Amygdala (tissue), 56 donors: Measurements from ENCODE around the gene ARHGAP5.
"Not testable (repeated sequence)": the region's sequence is repeated elsewhere in the genome, so short reads cannot be mapped to it uniquely, and the experiment has no call there.

Experiments
- DNase-seq, 56 donors: peaks; one replicate each; lab custom pipeline; 2025; lab: John Stamatoyannopoulos, UW

The ARHGAP5 gene

DNA sequence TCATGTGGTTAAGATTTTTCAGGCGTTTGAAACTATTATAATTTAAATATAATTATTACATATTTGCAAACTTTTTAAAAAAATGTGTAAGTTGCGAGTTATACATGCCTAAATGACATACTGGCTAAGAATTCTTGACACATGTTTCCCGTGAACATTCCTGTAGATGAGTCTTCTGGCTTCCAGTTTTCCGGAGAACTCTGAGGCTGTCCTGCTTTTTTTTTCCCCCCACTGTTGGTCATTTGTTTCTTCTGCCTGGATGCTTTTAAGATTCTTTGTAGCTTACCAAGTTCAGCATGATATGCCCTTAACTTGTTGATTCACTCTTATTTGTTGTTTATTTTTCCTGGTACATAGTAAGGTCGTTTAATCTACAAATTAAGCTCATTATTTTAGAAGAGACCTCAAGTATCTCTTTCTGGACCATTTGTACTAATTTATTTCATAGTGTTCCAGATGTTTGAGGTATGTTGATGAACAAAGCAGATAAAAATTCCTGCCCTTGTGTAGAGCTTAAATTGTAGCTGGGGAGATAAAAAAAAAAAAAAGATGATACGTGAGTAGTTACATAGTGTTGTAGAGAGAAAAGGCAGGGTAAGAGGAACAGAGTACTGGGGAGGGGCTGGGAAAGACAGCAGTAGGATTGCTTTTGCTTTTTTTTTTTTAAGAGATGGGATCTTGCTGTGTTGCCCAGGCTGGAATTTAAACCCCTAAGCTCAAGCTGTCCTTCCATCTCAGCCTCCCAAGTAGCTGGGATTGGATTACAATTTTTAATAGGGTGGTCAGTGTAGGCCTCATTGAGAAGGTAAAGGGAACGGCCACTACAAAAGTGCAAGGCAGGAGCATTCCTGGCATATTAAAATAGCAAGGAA lies 32.8 kb downstream of the ARHGAP5 start:
- DNase-seq = no peak

DNA sequence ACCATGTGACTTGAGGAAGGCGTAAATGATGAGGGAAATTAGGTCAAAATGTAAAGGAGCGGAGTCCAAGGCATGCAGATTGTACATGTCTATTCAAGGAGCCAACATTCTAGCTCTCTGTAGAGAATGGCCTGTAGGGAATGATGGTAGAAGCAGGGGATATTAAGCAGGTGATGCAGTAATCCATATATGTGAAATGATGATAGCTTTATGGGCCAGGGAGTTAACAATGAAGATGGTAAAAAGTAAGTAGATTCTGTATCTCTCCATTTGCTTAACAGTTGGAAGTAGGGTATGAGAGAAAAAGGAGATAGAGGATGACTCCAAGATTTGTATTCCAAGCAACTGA lies 33.4 kb downstream of the ARHGAP5 start:
- no peak for DNase-seq

DNA sequence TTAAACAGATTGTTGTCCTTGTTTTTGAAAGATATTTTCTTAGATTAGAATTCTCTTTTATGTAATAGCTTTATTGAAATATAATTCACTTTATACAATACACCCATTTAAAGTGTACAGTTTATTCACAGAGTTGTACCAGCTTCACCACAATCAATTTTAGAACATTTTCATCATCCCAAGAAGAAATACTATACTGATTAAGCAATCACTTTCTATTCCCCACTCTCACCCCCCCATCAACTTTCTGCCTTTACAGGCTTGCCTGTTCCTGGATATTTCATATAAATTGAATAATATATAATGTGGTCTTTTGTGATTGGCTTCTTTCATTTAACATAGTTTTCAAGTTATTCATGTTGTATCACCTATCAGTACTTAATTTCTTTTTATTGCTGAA lies 44.4 kb downstream of the ARHGAP5 start:
- no peak for DNase-seq

DNA sequence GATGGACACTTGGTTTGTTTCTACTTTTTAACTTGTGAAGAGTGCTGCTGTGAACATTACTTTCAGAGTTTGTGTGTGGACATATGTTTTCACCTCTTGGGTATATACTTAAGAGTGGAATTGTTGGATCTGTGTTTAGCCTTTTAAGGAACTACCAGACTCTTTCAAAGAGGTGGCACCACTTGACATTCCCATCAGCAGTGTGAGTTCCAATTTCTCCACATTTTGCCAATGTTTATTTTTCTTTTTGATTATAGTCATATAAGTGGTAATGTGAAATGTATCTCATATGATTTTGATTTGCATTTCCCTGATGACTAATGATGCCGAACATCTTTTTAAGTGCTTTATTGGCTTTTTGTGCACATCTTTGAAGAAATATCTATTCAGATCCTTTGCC lies 44.8 kb downstream of the ARHGAP5 start:
- DNase-seq = no peak

DNA sequence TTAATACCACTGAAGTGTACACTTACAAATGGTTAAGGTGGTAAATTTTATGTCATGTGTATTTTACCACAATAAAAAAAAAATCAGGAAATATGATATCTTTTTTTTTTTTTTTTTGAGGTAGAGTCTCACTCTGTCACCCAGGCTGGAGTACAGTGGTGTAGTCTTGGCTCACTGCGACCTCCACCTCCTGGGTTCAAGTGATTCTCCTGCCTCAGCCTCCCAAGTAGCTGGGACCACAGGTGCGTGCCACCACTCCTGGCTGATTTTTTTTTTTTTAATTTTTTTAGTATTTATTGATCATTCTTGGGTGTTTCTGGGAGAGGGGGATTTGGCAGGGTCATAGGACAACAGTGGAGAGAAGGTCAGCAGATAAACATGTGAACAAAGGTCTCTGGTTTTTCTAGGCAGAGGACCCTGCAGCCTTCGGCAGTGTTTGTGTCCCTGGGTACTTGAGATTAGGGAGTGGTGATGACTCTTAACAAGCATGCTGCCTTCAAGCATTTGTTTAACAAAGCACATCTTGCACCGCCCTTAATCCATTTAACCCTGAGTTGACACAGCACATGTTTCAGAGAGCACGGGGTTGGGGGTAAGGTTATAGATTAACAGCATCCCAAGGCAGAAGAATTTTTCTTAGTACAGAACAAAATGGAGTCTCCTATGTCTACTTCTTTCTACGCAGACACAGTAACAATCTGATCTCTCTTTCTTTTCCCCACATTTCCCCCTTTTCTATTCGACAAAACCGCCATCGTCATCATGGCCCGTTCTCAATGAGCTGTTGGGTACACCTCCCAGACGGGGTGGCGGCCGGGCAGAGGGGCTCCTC lies 50.0 kb downstream of the ARHGAP5 start:
- DNase-seq = not testable (repeated sequence)

DNA sequence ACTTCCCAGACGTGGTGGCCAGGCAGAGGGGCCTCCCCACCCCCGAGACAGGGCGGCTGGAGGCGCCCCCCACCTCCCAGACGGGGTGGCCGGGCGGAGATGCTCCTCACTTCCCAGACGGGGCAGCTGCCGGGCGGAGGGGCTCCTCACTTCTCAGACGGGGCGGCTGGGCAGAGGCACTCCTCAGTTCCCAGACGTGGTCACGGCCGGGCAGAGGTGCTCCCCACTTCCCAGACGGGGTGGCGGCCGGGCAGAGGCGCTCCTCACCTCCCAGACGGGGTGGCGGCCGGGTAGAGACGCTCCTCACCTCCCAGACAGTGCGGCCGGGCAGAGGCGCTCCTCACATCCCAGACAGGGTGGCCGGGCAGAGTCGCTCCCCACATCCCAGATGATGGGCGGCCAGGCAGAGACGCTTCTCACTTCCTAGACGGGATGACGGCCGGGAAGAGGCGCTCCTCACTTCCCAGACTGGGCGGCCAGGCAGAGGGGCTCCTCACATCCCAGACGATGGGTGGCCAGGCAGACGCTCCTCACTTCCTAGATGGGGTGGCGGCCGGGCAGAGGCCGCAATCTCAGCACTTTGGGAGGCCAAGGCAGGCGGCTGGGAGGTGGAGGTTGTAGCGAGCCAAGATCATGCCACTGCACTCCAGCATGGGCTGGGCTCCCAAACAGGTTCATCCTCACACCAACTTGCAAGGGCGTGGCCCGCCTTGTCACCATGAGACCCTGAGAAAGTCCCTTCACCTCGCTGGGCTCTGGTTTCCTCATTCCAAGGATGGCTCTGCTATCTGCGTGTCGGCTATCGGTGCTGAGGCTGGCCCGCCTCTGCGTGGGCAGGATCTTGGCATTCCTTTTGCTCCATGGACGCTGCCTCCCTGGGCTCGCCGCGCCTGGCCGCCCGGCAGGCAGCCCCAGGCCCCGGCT lies 50.9 kb downstream of the ARHGAP5 start:
- not testable (repeated sequence) for DNase-seq

DNA sequence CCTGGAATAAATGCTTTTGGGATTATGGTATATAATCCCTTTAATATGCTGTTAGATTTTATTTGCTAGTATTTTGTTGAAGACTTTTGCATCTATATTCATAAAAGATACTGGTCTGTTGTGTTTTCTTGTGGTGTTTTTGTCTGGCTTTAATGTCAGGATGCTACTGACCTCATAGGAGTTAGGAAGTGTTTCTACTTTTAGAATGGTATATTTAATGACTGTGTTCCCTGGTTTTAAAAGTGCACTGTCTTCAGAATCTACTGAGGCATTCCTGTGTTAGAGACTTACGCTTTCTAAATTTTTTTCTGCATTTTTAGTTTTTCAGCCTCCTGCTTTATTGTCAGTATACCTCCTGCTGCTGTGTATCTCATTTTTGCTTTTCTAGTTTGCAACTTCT lies 51.6 kb downstream of the ARHGAP5 start:
- no peak for DNase-seq

DNA sequence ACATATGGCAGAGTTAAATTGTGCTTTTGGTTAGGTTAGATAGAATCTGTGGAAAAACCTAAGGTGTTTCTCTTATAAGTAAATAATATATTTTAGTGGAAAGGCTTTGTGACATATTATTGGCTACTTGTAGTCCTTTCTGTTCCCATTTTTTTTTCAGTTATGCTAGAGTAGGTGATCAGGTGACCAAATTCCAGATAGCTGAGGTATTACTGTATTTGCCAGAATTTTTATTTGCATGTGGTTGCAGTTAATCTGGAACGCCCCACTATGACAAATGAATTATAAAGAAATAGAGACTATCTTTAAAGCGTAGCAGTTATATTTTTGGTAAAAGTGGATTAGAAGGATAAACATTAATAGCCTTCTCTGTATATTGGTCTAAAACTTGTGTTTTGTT lies 52.0 kb downstream of the ARHGAP5 start:
- DNase-seq = no peak

DNA sequence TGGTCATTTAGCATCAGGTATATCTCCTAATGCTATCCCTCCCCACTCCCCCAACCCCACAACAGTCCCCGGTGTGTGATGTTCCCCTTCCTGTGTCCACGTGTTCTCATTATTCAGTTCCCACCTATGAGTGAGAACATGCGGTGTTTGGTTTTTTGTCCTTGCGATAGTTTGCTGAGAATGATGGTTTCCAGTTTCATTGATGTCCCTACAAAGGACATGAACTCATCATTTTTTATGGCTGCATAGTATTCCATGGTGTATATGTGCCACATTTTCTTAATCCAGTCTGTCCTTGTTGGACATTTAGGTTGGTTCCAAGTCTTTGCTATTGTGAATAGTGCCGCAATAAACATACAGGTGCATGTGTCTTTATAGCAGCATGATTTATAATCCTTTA lies 54.6 kb downstream of the ARHGAP5 start:
- not testable (repeated sequence) for DNase-seq

DNA sequence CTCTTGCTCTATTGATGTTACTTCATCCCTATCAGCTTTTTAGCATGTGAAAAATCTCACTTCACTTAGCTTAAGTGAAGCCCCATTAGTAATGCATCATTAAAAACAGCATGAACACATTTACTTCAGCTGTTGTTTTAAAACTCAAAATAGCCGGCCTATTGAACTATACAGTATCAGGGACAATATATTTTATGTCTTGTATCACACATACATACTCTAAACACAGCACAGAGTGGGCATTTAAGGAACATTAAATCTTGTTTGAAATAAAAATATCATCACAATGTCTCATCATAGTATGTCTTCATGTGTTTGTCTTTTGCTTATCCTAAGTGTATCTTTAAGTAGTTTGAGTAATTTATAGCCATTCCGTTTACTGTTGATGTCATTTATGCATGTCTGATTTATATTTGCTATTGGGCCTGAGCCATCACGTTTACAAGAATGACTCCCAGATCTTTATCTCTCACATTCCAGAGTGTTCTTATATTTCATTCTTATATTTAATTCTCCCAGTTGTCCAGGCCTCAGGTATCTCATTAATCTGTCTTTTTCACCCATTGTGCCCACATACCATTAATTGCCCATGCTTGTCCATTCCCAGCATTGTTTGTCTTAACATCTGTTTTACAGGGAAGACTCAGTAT lies 57.5 kb downstream of the ARHGAP5 start:
- DNase-seq = no peak

DNA sequence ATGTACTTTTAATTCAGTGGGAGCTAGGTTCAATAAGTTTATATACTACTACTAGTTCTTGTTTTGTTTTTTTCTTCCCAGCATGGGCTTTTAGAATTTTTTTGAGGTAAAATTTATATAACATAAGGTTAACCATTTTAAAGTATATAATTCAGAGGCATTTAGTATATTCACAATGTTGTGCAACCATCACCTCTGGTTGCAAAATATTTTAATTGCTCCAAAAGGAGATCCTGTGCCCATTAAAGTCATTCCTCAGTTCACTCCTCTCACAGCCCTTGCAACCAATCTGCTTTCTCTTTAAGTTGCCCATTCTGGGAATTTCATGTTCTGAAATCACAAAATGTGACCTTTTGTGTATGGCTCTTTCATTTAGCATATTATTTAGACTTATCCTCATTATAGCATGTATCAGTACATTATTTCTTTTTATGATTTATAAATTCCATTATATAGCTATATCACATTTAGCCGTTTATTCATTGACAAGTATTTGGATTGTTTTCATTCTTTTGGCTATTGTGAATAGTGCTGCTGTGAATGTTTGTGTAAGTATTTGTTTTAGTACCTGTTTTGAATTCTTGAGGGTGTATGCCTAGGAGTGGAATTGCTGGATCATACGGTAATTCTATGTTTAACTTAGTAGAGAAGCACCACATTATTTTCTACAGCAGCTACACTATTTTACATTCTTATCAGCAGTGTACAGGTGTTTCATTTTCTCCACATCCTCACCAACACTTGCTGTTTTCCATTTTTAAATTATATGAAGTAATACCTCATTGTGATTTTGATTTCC lies 59.1 kb downstream of the ARHGAP5 start:
- DNase-seq = no peak

DNA sequence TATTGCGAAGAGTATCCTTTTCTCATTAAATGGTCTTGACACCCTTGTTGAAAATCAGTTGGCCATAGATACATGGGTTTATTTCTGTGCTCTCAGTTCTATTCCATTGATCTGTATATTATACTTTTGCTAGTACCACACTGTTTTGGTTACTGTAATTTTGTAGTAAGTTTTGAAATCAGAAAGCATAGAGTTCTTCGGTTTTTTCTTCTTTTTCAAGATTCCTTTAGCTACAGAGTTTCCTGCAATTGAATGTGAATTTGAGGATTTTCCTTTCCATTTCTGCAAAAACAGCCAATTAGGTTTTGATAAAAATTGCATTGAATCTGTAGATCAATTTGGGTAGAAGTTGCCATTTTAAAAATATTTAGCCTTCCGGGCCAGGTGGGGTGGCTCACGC lies 60.2 kb downstream of the ARHGAP5 start:
- no peak for DNase-seq

DNA sequence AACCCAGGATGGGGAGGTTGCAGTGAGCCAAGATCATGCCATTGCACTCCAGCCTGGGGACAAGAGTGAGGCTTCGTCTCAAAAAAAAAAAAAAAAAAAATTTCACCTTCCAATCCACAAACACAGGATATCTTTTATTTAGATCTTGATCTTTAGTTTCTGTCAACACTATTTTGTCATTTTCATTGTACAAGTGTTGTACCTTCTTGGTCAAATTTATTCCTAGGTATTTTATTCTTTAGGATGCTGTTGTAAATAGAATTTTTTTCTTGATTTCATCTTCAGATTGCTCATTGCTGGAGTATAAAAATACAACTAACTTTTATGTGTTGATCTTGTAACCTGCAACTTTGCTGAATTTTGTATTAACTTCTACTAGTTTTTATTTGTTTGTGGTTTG lies 60.8 kb downstream of the ARHGAP5 start:
- DNase-seq = no peak

DNA sequence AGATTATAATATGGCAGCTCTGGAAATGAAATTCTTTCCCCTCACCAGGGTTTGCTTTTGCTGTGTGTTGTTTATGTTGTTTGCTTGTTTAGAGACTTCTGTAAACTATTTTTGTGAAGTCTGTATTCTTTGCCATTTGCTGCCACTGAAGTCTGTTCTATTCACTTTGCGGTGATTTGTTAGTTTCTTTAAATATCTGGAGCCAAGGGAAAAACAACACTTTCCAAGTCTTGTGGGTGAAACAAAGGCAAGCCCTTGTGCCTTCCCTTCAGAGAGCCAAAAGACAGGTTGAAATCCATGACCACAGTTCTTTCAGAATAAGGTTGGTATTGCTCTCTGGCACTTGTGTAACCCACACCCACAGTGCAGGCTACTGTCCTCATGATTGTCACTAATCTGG lies 65.2 kb downstream of the ARHGAP5 start:
- DNase-seq = peak in 1 of 56 donors; percentile 1

DNA sequence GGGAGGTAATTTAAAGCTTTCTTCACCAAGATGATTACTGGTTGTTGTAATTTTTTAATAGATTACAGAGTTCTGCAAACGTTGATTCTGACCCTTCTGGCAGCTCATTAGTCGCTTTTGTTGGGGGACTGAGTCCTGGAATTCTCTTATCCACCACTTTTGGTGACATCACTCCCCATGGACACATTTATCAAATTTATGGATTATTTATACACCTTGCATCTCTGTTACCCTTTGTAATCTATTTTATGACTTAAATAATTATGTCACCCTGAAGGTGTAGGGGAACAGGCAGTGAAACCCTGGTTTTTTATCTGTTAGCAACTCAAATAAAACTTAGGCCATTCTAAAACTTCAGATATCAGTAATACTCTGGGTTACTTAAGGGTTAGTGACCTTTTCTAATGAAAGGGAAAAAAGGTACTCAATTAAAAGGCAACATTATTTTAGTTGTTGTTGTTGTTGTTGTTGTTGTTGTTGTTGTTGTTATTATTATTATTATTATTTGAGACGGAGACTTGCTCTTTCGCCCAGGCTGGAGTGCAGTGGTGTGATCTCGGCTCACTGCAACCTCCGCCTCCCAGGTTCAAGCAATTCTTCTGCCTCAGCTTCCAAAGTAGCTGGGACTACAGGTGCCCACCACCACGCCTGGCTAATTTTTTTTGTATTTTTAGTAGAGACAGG lies 65.8 kb downstream of the ARHGAP5 start:
- no peak for DNase-seq

DNA sequence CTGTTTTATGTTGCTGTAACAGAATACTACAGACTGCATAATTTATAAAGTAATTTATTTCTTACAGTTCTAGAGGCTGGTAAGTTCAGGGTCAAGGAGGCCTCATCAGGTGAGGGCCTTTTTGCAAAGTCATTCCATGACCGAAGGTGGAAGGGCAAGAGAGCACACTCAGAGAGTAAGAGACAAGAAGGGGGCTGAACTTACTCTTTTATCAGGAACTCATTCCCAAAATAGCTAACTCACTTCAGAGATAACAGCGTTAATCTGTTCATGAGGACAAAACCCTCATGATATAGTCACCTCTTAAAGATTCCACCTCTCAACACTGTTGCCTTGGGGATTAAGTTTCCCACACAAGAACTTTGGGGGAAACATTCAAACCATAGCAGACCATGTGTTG lies 73.3 kb downstream of the ARHGAP5 start:
- DNase-seq = no peak

DNA sequence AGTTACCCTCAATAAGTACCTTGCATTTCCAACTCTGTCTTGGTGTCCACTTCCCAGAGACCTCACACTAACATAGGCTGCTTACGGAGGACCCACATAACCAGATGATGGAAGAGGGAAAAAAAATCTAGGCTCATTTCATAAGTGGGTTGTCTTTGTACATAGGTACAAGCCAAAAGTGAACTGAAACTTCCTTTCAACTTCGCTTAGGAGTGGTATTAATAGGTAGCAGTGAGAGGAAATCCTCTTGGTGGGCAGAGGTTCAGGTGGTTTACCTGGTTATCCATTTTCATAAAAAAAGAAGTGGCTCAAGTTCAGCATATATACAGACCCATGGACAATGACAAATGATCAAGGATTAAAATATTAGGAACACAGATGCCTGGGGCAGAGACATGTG lies 88.9 kb downstream of the ARHGAP5 start:
- no peak for DNase-seq

DNA sequence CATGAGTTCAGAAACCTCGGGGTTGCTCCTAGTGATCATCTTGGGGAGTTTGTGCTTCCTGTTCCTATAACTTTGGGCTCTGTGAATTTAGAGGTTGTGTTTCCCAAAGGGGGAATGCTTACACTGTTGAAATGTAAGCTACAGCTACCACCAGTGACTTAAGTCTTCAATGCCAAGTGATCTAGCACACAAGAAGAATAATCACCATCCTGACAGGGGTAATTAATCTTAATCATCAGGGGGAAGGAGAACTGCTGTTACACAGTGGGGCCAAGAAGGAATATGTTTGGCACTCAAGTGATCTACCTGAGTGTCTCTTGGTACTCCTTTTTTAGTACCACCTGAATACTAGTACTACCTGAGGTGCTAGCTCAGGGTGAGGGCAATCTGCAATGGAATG lies 89.8 kb downstream of the ARHGAP5 start:
- DNase-seq = no peak

DNA sequence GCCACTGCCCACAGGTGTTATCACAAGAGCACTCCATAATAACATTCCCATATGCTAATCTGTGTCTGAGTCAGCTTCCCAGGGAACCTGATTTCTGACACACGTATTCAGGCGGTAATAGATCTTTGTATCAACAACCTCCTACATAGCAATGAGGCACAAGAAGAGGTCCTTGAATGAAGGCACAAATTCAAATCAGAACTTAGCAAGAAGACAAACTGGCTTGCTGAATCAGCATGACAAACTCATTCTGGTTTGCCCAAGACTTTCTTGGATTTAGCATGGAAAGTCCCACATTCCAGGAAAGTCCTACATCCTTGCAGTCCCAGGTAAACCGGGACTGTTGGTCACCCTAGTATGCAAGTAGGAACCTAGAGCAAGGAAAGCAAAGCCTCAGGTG lies 90.8 kb downstream of the ARHGAP5 start:
- peak in 1 of 56 donors; percentile 5 for DNase-seq
